Transverse colon (tissue), 3 donors: ENCODE data around the gene HDAC4.

ENCODE experiments used
- CTCF ChIP-seq, 5 experiments: fragments of 200-600 bp in 3 of 5; fragments of 450-650 bp in 2 of 5; sonication (generic) in 3 of 5; IDR thresholded peaks; 1 replicate in 2 of 5; 2 replicates in 3 of 5; pipeline ENCODE4 v1.5.1; 2016 to 2017; ENCODE audit warnings: antibody characterized with exemption in 5 of 5, inconsistent platforms in 3 of 5, mild to moderate bottlenecking in 2 of 5, moderate library complexity in 1 of 5
- EP300 ChIP-seq: sonication (generic); formaldehyde crosslinking; IDR thresholded peaks from one replicate; pipeline ENCODE4 v1.6.1; 2017; ENCODE audit warnings: antibody characterized with exemption, low read depth
- POLR2A ChIP-seq: fragments of 450-650 bp; IDR thresholded peaks from one replicate; pipeline ENCODE4 v1.6.1; 2016; ENCODE audit warnings: antibody characterized with exemption, mild to moderate bottlenecking, moderate library complexity

- TF ChIP-seq CTCF (IDR thresholded peaks at IDR 0.05) (no peak), EP300 (no peak), POLR2A (no peak)
Measured at GRCh38 chr2:239310401-239311061, 90.3 kb downstream of the HDAC4 start.
